HG03066 (cell line): Measurements from ENCODE around the gene ZDHHC8.

Source experiments
- ATAC-seq: cut with Tn5 transposase; IDR thresholded peaks from one replicate; pipeline ENCODE4 v1.9.1; 2021; ENCODE audit warnings: low read depth; ENCODE audit not compliant: unreplicated experiment

The ZDHHC8 gene

DNA sequence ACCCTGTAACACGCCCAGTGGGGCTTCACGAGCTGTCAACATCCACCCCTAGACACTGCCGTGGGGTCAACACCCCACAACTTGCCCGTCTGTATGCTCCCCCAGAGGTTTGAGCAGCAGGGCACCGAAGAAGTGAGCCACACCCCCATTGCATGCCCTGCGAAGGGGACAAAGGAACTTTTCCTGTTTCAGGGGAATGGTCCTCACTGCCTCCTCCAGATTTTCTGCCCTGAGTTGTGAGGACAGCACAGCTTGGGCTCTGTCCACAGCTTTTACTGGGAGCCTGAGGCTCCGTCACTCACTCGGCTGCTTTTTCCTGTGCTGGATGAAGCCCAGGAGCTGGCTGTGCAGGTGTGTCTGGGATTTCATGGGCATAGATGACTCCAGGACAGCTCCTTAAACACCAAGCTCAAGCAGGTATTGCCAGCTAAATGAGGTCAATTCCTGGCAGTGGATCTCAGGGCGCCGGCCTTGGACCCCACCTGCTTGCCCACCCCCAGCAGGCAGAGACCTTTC lies 59.5 kb downstream of the ZDHHC8 start:
- no peak for ATAC-seq

DNA sequence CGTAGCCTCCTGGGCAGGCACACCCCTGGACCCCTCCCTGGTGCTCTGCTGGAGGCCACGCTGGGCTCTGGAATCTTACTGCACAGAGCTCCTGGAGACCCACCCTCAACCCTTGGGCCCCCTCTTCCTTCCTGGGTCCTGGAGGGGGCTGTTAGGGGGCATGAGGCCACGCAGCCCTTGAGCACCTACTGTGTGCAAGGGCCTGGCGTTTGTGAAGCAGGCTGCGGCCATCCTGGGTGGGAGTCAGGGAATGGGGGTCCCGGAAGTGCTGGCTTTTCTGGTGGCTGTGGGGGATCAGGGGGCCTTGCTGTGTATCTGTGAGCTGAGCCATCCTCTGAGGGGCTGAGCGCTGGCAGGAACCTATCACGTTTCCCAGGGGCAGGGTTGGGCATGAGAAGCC lies 60.2 kb downstream of the ZDHHC8 start:
- ATAC-seq, result no peak

DNA sequence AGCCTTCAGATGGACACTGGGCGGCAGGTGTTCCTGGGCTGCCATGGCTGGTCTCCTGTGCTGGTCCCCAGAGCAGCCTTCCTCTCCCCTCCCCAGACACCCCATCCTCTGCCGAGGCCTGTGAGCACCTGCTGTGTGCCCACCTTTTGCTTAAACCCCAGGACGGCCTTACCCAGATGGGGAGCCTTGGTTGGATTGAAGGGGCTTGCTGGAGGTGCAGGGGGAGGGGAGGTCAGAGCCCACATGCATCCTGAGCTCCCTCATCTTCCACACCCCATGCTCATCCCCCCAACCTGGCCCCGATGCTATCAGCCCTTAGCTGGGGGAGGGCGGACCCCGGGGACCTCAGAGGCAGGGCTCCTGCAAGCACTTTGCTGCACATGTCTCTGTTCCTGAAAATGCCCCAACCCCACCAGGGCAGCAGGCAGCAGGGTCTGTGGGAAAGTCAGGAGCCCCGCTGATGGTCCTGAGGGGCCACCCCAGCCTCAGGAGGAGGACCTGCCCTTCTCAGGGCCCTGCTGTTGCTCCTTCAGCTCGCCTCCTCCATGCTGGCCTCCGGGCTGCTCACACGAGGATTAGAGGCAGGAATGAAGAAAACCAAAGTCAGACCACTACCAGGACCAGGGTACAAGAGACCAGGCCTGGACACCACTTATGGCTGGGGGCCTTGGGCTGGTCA lies 60.8 kb downstream of the ZDHHC8 start:
- ATAC-seq, result no peak

GRCh38 chr22:20192972-20193760 lies 61.6 kb downstream of the ZDHHC8 start:
- ATAC-seq, result no peak

- no peak for ATAC-seq
These were observed 62.3 kb downstream of the ZDHHC8 start for GRCh38 chr22:20193761-20194494.

GRCh38 chr22:20194681-20195593 lies 63.3 kb downstream of the ZDHHC8 start:
- ATAC-seq, result no peak

GRCh38 chr22:20196094-20196842 lies 64.7 kb downstream of the ZDHHC8 start:
- ATAC-seq, result no peak
